HepG2 (cell line): ENCODE data around the gene FCGR3B. TPM values are rescaled to one million over a fixed set of nuclear protein-coding genes. Genes with fewer than 3 reads are reported as not detected.
"Not testable (repeated sequence)": the region's sequence is repeated elsewhere in the genome, so short reads cannot be mapped to it uniquely, and the experiment has no call there.

Experiments used
- ATAC-seq: fragments of 200-7000 bp; cut with Tn5 transposase; 3 replicates; pipeline ENCODE4 v1.9.1; 2020; ENCODE audit warnings: mild to moderate bottlenecking, moderate library complexity
- BruUV-seq: library from RNA; stranded (reverse); fragments of 400-500 nt; replicated peaks from 2 replicates; lab custom pipeline; 2021; lab: Mats Ljungman, UMichigan
- CTCF ChIA-PET: fragments of 300-600 bp; formaldehyde crosslinking; extraction: SDS; loops from one replicate; lab custom pipeline; 2021; ENCODE audit warnings: low total read pairs, inconsistent platforms, low intra/inter-chr PET ratio; lab: Yijun Ruan, JAX
- POLR2A ChIA-PET: fragments of 350-600 bp; sonication (Branson Sonifier 250); formaldehyde crosslinking; loops from one replicate; lab custom pipeline; 2020; ENCODE audit warnings: antibody characterized with exemption, inconsistent platforms; lab: Yijun Ruan, JAX
- DNase-seq: peaks from one replicate; pipeline ENCODE4 v3.0.0-alpha.2; 2015; ENCODE audit warnings: low spot score
- FAIRE-seq: peaks from 3 replicates; lab custom pipeline; 2011; peaks lifted over from hg19 to GRCh38; lab: Jason Lieb, UNC
- H2AFZ ChIP-seq: one replicate; pipeline ENCODE4 v1.6.1; 2011; ENCODE audit warnings: low read length, inconsistent platforms
- H3K27ac ChIP-seq: fragments of 300-600 bp; 3 replicates; pipeline ENCODE4 v1.8.0; 2011; ENCODE audit warnings: mixed run types, mild to moderate bottlenecking, mixed read lengths, low read length, inconsistent platforms; ENCODE audit not compliant: insufficient read depth; ENCODE audit errors: extremely low read length
- H3K27me3 ChIP-seq, 2 experiments: fragments of 200-600 bp in 1 of 2; 2 replicates in 1 of 2; 3 replicates in 1 of 2; pipeline versions ENCODE4 v1.6.0 to v1.8.0; 2011; ENCODE audit warnings: low read length in 2 of 2, mild to moderate bottlenecking in 2 of 2, moderate library complexity in 2 of 2, inconsistent platforms in 1 of 2; ENCODE audit not compliant: insufficient read depth in 2 of 2, control insufficient read depth in 1 of 2
- H3K36me3 ChIP-seq, 2 experiments: fragments of 200-600 bp in 1 of 2; replicated peaks in 1 of 2; 2 replicates in 1 of 2; 3 replicates in 1 of 2; pipeline versions ENCODE4 v1.5.1 to v1.8.0; 2011; ENCODE audit warnings: low read length in 2 of 2, inconsistent platforms in 1 of 2; ENCODE audit not compliant: insufficient read depth in 2 of 2, control insufficient read depth in 1 of 2
- H3K4me1 ChIP-seq: 2 replicates; pipeline ENCODE4 v1.5.1; 2012; ENCODE audit warnings: low read length, inconsistent platforms; ENCODE audit not compliant: insufficient read depth
- H3K4me2 ChIP-seq: 2 replicates; pipeline ENCODE4 v1.6.0; 2011; ENCODE audit warnings: low read depth, low read length, inconsistent platforms
- H3K4me3 ChIP-seq, 3 experiments: fragments of 200-600 bp in 1 of 3; sonication (generic), shearing (Covaris generic) in 1 of 3; replicated peaks in 1 of 3; 2 replicates each; pipeline ENCODE4 v1.5.1; 2011 to 2016; ENCODE audit warnings: low read length in 3 of 3, inconsistent platforms in 2 of 3, low read depth in 2 of 3, mild to moderate bottlenecking in 2 of 3, control low read depth in 1 of 3, mixed read lengths in 1 of 3; ENCODE audit not compliant: insufficient read depth in 1 of 3
- H3K79me2 ChIP-seq: one replicate; pipeline ENCODE4 v1.6.1; 2011; ENCODE audit warnings: low read length, inconsistent platforms; ENCODE audit not compliant: insufficient read depth
- H3K9ac ChIP-seq: 2 replicates; pipeline ENCODE4 v1.6.0; 2011; ENCODE audit warnings: mild to moderate bottlenecking, low read depth, low read length, inconsistent platforms; ENCODE audit not compliant: insufficient read depth
- H3K9me3 ChIP-seq: 2 replicates; pipeline ENCODE4 v1.5.1; 2012; ENCODE audit warnings: mild to moderate bottlenecking, low read length
- H4K20me1 ChIP-seq: 2 replicates; pipeline ENCODE4 v1.6.0; 2011; ENCODE audit warnings: inconsistent platforms, mild to moderate bottlenecking, low read length, moderate library complexity; ENCODE audit not compliant: insufficient read depth
- WGBS: methylation state at CpG from one replicate; pipeline ENCODE4 v1.1.6; 2017; ENCODE audit warnings: low lambda C conversion rate; 5-methylcytosine and 5-hydroxymethylcytosine counted together
- in situ Hi-C: cut with HindIII; loops from 2 replicates; pipeline ENCODE4 v1.10.0; 2017; ENCODE audit warnings: low pct_unique_long_range_greater_than_20kb; ENCODE audit not compliant: extremely low pct_ligation_motif_present
- intact Hi-C: fragments of 100-400 bp; cut with micrococcal nuclease; formaldehyde crosslinking; loops from one replicate; pipeline ENCODE4 v1.10.0; 2022; ENCODE audit not compliant: unreplicated experiment
- polyA plus RNA-seq, 8 experiments: library from polyadenylated mRNA; depleted of rRNA in 3 of 8; stranded (reverse) in 7 of 8; unstranded in 1 of 8; fragments of >200 nt; fragmentation: Illumina TruSeq in 4 of 8; extraction: Trizol in 4 of 8; gene quantifications; 2 replicates each; pipeline versions ENCODE4 v1.2.1 to v1.2.3, GENCODE V29; 2011 to 2016; ENCODE audit warnings: low read depth in 4 of 8, missing spikeins in 1 of 8, mixed read lengths in 1 of 8; ENCODE audit not compliant: insufficient read depth in 1 of 8
- total RNA-seq, 5 experiments: library from RNA; depleted of rRNA; stranded (reverse); fragments of >200 nt; fragmentation: Illumina TruSeq; extraction: Trizol; gene quantifications; 2 replicates each; pipeline ENCODE4 v1.2.3, GENCODE V29; 2016; ENCODE audit warnings: low read depth in 1 of 5

Gene FCGR3B
- total and polyA plus RNA-seq, 2 of the 13 experiments (the other 11 are each of a cell fraction or from before 2014, with no cell fraction given), result not detected

DNA sequence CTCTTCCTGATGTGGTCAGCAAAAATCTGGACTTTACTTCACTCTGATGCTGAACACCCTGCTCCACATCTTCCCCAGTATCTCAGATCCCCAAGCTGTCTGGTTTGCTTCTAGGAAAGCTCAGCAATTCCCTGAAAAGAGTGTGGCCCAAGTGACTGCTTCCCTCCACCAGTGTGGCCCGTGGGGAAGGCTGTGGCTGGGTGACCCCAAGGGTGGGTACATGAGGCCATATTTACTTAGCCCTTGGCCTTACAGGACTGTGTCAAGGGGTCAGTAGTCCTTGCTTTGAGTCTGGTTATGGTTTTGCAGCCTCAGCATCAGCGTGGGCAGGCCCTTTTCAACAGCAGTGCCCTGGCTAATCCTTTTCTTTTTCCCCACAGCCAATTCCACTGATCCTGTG is 35.8 kb downstream of the FCGR3B start:
- H3K36me3 ChIP-seq, CTCF ChIA-PET, H2AFZ ChIP-seq, H4K20me1 ChIP-seq, POLR2A ChIA-PET, in situ Hi-C loops, BruUV-seq, DNase-seq, H3K79me2 ChIP-seq, H3K4me3 ChIP-seq, H3K9ac ChIP-seq, H3K27ac ChIP-seq, ATAC-seq, H3K4me2 ChIP-seq, H3K27me3 ChIP-seq, H3K4me1 ChIP-seq, intact Hi-C loops, H3K9me3 ChIP-seq: not testable (repeated sequence)
- FAIRE-seq, result peak; percentile 15
- 0% methylated on average over 1 of the region's 2 CpGs for WGBS

DNA sequence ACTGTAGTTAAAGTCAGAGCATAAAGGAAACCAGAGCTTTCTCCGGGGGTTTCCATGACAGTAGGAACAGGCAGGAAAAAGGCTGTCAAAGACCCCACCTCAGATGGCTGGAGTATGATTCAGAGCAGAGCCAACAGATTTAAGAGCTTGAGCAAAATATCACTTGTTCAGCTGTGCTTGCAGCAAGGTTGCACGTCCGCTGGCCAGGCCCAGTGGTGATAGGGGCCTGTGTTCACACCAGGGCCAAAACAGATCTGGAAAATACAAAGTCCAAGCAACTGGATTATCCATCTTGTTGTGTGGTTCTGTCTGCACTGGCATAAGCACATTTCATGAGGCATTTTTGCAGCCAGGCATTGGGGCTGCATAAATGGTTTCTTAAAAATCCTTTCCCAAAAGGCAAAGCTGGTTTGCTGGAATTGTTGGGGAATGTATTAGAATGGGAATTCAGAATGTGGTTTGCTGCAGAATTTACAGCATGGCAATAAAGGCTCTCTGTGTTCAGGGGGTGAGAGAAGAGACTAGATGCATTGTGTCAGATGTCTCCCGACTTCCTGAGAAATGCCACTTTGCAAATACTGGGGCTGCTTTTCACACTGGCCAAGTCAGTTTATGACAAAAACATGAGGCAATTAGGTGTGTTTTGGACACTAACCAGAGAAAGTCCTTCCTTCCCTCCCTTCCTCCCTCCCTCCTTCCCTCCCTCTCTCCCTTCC is 36.5 kb downstream of the FCGR3B start:
- H3K9me3 ChIP-seq, H3K36me3 ChIP-seq, FAIRE-seq, in situ Hi-C loops, H3K27me3 ChIP-seq, H4K20me1 ChIP-seq, DNase-seq, POLR2A ChIA-PET, H3K4me2 ChIP-seq, H3K27ac ChIP-seq, H3K9ac ChIP-seq, H3K79me2 ChIP-seq, H2AFZ ChIP-seq, H3K4me1 ChIP-seq, H3K4me3 ChIP-seq, CTCF ChIA-PET, BruUV-seq, intact Hi-C loops: not testable (repeated sequence)
- peak; percentile 53 for ATAC-seq
- 0% methylated on average over 1 of the region's 4 CpGs for WGBS

DNA sequence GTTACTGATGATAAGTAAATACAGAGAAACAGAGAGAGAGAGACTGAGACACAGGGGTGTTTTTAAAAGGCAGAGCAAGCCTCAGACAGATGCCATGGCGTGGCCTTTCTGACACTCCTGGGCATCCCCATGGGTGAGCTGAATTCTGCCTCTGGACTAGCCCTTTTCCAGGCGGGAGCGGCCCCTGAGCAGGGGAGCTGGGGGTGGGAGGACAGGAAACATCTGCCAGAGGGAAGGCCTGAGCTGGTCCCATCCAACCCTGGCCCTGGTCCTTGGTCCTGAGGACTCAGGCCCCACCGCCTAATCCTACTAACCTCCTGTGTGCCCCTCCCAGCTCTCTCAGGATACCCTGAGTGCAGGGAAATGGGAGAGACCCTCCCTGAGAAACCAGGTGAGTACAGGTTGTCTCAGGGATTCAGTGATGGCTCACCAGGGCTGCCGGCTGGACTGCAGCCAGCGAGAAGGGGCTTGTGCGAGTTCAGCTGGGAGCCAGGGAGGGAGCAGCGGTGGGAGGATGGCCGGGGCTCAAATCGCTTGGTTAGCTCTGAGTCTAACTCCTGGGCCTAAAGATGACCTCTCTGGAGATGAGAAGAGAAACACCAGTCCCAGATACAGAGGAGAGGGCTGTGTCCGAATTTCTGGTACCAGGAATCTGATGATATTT is 37.8 kb downstream of the FCGR3B start:
- ATAC-seq, H3K4me1 ChIP-seq, CTCF ChIA-PET, H3K4me2 ChIP-seq, H3K9ac ChIP-seq, DNase-seq, H2AFZ ChIP-seq, in situ Hi-C loops, FAIRE-seq, BruUV-seq, H3K79me2 ChIP-seq, H4K20me1 ChIP-seq, H3K27ac ChIP-seq, H3K27me3 ChIP-seq, H3K36me3 ChIP-seq, intact Hi-C loops, H3K9me3 ChIP-seq, H3K4me3 ChIP-seq, POLR2A ChIA-PET: not testable (repeated sequence)
- 62% methylated on average over 8 of the region's 11 CpGs for WGBS

DNA sequence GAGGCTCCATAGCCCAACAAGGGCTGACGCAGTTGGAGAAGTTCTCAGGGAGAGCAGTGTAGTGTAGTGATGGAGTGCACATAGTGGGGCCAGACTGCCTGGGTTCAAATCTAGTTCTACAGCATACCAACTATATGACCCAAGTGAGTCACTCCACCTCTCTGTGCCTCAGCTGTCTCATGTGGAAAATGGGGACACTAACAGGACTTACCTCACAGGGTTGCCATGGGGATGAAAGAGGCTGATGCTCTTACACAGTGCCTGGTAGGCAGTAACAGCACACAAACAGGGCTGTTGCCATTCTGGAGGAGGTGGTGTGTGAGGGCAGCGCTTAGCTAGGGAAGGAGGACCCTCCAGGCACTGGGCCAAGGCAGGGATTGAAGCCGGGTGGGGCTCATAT is 38.4 kb downstream of the FCGR3B start:
- H3K4me1 ChIP-seq, H4K20me1 ChIP-seq, intact Hi-C loops, BruUV-seq, H3K36me3 ChIP-seq, H3K79me2 ChIP-seq, H3K27me3 ChIP-seq, H3K27ac ChIP-seq, H3K4me3 ChIP-seq, CTCF ChIA-PET, H3K9ac ChIP-seq, ATAC-seq, FAIRE-seq, H3K9me3 ChIP-seq, H2AFZ ChIP-seq, H3K4me2 ChIP-seq, DNase-seq, in situ Hi-C loops, POLR2A ChIA-PET: not testable (repeated sequence)
- 40% methylated on average over 1 of the region's 3 CpGs for WGBS
